Measurements from ENCODE around the gene MDC1.
"Not testable (repeated sequence)": the region's sequence is repeated elsewhere in the genome, so short reads cannot be mapped to it uniquely, and the experiment has no call there.

The MDC1 gene

GRCh38 chr6:30717129-30717844, at the start of gene MDC1:
Gene MDC1, minus strand, starts transcription at chr6:30717281. Its CDS starts 2,106 bp downstream, at chr6:30715175.
- peak; percentile 100 for DNase-seq

DNA sequence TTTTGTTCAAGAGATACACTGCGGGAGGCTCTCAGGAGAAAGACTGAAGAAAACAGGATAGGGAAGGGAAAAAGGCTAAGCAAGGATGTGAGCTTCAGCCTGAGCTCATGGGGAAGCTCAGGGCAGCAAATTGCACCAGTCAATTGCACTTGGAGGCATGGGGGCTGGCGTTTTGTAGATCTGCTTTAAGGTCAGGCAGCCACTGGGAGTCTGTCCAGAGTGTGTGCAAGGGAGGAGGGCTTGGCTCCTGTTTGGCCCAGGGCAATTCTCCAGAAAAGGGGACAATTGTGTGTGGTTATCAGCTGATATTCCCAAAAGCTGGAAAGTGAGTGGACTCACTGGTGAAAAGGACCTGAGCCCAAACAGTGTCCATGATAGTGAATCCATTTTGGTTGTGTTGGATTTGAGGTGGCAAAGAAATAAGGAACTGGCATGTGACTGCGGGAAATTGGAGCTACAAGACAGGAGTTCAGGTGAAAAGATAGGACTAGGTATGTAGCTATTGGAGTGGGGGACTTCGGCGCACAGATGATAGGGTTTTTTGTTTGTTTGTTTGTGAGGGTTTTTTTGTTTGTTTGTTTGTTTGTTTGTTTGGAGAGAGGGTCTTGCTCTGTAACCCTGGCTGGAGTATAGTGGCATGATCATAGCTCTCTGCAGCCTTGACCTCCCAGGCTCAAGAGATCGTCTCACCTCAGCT, 49.5 kb upstream of the MDC1 start:
- no peak for DNase-seq

- not testable (repeated sequence) for DNase-seq
These were observed 48.4 kb upstream of the MDC1 start for GRCh38 chr6:30765495-30765894.

DNA sequence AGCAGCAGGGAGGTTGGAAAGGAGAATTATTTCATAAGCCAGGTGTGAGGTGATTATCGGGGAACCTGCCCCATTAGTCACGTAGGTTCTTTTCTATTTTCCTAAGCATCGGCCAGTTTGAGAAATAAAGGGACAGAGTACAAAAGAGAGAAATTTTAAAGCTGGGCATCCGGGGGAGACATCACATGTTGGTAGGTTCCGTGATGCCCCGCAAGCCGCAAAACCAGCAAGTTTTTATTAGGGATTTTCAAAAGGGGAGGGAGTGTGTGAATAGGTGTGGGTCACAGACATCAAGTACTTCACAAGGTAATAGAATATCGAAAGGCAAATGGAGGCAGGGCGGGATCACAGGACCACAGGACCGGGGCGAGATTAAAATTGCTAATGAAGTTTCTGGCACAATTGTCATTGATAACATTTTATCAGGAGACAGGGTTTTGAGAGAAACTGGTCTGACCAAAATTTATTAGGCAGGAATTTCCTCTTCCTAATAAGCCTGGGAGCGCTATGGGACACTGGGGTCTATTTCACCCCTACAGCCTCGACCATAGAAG, 47.5 kb upstream of the MDC1 start:
- DNase-seq: not testable (repeated sequence)

GRCh38 chr6:30763618-30764489, 46.8 kb upstream of the MDC1 start:
- DNase-seq: peak; percentile 53 to 75

DNA sequence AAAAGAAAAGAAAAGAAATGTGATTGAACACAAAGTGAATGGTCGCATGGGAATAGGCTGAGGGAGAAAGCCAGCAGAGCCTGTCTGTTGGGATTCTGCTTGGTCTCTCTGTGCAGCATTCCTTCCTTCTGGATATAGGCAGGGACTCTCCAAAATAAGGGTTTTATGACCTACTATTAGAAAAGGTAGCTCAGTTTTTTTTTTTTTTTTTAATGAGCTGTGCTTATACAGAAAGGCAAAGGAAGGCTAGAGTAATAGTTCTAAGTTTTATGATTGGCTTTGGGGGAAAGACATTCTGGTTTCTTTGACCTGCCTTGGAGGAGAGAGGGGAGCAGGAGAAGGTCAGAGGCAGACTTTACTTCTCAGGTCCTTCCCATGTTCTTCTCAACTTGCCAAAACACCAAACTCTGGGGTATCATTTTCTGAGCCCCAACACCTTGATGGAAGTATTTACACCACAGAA, 46.1 kb upstream of the MDC1 start:
- no peak for DNase-seq

DNA sequence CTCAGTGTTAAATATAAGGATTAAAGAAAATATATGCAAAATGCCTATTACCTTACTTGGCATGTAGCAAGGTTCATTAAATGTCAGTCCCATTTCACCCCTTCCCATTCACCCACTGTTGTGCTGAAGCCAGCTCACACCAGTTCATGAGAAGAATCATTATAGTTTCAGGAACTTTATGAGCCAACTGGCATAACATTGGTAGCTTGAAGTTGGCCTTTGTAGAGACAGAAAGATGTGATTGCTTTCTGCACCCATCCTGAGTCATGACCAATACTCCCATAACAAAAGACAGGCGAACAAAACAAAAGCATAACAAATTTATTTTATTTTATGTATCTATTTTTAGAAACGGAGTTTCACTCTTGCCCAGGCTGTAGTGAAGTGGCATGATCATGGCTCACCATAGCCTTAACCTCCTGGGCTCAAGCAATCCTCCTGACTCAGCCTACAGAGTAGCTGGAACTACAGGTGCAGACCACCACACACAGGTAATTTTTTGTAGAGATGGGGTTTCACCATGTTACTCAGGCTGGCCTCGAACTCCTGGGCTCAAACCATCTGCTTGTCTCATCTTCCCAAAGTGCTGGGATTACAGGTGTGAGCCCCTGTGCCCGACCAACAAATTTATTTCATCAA, 44.8 kb upstream of the MDC1 start:
- no peak for DNase-seq

DNA sequence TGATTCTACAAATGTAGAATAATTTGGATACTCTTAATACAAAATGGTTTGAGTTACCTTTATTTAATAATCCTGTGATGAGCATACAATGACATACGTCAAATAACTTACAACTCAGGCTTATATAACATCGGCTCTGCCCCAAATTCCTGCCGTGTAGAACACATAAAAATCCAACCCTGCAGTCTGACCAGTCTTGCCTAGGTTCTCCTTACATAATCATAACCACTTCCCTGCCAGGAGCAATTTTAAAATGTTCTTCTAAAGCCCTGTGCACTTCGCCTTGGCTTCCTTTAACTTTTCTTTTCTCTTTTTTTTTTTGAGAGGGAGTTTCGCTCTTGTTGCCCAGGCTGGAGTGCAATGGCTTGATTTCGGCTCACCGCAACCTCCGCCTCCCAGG, 43.5 kb upstream of the MDC1 start:
- DNase-seq: no peak

DNA sequence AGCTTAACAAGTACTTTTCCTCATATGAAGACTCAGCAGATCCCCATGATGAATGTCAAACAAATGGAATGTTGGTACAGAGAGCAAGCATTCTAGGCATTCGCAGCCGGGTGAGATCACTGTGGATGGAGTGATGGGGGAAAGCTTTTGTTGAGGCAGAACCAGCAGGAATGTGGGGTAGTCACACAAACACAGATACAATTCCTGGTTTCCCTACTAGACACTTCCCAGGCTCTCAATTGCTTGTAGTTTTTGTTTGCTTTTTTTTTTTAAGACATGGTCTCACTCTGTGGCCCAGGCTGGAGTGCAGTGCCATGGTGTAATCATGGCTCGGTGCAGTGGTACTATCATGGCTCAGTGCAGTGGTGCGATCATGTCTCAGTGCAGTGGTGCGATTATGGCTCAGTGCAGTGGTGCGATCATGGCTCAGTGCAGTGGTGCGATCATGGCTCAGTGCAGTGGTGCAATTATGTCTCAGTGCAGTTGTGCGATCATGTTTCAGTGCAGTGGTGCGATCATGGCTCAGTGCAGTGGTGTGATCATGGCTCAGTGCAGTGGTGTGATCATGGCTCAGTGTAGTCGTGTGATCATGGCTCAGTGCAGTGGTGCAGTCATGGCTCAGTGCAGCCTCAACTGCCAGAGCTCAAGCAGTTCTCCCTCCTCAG, 42.6 kb upstream of the MDC1 start:
- no peak for DNase-seq

DNA sequence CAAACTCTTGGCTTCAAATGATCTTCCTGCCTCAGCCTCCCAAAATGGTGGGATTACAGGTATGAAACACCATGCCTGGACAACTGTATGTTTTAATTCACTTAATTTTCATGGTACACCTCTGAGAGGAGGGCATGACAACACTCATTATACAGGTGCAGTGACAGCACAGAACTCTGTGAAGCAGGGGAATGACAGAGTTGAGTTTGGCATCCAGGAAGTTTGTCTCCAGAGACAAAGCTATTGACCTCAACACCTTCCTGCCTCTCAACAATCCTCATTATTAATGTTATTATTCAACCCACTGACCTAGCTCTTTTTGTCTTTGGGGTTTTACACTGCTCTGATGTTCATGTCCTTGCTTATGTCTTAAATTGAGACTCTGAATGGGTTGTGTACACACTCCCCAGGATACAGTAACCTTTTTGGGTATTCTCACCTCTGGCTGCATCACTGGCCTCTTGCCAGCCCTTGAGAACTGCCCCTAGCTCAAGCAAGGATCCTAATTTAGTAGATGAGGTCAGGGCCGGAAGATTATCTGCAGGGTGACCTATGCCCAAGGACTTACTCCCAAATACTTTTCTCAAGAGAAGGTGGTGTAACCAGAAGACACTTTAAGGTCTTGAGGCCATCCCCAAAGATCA, 40.3 kb upstream of the MDC1 start:
- no peak for DNase-seq

- DNase-seq: not testable (repeated sequence)
These were observed 39.4 kb upstream of the MDC1 start for GRCh38 chr6:30756405-30757003.

GRCh38 chr6:30754631-30755030, 37.5 kb upstream of the MDC1 start:
- no peak for DNase-seq

GRCh38 chr6:30752157-30752927, 35.3 kb upstream of the MDC1 start:
- DNase-seq: no peak

- no peak for DNase-seq
These were observed 33.2 kb upstream of the MDC1 start for GRCh38 chr6:30750379-30750668.

DNA sequence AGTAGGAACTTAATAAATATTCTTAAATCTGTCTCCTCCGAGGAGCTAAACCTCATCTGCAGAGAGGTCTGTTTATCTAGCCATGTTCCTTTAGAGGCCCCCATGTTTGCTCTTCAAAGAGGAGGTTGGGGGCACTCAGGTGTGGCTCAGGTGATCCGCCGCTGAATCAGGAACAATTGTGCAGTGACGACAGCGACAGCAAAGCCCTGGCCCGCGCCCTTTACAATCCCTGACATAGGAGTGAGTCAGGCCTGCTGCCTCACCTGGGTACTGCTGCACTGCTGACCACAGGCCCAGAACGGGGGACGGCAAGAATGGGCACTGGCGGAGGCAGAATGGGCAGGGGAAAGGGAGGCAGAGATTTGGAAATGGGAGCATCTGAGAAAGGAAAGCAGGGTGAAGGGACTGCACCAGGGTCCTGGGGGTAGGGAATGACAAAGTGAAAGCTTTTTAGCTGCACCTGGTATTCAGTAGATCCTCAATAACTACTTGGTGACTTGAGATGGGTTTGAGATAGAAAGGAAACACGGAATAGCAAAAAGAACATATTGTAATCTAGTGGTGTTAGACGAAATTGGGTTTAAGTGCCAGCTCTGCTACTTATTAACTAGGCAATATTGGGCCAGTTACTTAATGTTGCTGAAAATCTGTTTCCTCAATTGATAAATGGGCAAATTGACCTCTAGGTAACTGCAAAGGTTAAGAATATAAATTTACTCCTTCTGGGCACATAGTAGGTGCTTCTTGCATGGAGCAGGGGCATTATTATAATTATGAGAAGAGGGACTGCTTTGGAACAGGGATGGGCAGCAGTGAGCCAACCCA, 32.7 kb upstream of the MDC1 start:
- DNase-seq: no peak

DNA sequence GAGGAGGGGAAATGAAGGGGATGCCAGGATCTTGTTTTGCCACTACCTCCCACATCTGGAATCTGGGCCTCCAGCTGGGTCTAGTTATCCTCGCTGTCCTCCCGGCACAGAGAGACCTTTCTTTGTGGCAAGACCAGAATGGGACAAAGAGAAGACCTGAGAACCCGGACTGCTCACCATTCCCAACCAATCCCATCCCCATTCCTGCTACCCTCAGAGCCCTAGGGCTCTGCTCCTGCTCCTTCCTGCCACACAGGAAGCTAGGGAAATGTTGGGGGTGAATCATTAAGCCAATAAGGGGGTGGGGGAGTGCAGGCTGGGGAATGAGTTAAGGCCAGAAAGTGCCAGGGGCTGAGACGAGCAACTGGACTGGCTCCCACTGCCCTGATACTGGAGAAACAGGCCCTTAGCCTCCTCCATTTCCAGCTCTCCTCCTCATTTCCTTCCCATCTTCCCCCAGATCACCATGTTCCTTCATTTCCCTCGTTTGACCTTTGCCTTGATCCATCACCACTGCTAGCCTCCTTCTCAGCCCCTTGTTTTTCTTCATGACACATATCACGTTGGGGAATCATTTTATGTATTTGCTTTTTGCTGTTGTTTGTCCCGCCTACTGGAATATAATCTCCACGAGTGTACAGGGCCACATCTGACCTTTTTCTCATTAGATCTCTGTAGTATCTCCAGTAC, 31.9 kb upstream of the MDC1 start:
- DNase-seq: no peak

DNA sequence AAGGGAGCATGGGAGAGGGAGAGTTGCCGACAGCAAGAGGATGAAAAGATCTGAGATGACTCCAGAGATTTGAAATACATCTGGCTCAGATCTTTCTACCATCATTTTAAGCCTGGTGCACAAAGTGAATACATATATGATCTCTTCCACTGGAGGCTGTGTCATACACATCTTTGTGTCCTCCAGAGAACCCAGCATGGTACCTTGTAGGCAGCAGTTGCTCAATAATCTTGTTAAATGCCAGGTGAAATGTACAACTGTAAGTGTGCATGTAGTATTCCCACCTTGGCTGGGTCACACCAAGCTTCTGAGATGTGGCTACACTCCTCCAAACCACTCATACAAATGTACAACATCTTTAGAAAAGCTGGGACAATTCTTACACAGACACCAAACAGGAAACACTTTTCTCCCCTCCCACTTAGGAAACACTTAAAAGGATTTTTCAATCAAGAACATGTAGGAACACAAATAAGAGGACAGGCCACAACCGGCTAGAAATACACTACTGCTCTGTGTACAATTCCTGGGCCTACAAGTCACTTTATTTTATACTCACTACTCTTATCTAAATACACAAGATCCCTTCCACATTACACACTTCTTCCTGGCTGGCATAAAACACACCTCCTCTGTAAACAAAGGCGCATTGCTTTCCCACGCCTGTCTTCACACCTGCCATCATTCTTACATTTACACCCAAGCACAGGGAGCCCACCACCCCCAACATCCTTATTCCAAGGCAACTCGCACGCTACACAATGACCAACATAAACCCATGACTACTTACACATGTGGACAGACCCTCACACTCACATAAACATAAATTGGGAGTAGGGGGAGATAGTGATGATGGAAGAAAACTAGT, 31.1 kb upstream of the MDC1 start:
- DNase-seq: no peak

DNA sequence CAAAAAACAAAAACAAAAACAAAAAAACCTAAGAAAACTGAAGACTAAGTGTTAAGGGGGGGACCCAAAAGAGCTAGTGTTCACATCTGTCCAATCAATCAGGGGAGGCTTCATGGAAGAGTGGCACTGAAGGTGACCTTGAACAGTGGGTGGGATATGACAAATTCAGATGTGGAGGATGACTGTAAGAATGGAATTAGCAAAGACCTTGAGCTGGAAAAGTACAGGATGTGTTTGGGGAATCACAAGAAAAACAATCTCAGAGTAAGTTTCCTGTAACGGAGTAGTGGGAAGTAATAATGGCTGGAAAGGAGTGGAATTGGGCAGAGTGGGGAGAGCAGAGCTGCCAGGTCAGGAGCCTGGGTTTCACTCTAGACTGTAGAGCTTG, 30.2 kb upstream of the MDC1 start:
- DNase-seq: no peak

All from NCI-H524 (cell line).